COLO668 (cell line): ENCODE data around the gene ICA1L.
"Not testable (repeated sequence)": the region's sequence is repeated elsewhere in the genome, so short reads cannot be mapped to it uniquely, and the experiment has no call there.

Experiments used
- DNase-seq: peaks from one replicate; lab custom pipeline; 2025; ENCODE audit not compliant: unreplicated experiment; lab: John Stamatoyannopoulos, UW

Gene ICA1L

DNA sequence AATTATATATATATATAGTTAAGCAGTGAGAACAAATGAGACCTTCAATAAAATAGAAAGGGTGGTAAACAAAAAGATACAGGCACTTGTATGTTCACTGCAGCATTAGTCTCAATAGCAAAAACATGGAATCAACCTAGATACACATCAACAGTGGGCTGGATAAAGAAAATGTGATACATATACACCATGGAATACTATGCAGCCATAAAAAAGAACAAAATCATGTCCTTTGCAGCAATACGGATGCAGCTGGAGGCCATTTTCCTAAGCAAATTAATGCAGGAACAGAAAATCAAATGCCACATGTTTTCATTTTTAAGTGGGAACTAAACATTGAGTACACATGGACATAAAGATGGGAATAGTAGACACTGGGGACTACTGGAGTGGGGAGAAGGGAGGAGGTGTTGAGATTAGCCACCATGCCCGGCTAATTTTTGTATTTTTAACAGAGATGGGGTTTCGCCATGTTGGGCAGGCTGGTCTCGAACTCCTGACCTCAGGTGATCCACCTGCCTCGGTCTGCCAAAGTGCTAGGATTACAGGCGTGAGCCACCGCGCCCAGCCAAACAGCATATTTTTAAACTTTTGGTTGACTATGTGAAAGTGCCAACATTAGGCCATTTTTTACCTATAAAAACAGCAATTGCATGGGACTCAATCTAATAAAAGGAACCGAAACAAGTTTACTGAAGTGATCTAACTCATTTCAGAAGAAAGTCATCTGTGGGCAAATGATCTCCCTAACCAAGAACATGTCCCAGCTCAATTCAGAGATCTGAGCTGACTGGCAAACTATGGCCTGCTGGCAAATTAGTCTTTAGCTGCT, 23.7 kb downstream of the ICA1L start:
- DNase-seq, result no peak

DNA sequence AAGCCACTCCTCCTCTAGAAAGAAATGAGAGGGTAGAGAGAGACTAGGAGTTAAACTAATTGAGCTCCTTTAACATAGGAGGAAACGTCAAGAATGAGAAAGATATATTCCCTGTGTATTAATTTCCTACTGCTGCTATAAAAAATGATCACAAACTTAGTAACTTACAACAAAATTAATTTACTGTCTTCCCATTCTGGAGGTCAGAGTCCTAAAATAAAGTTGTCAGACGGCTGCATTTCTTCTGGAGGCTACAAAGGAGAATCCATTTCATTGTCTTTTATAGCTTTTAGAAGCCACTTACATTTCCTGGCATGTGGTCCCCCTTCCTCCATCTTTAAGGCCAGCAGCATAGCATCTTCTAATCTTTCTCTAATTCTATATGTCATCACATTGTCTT, 26.9 kb downstream of the ICA1L start:
- no peak for DNase-seq

DNA sequence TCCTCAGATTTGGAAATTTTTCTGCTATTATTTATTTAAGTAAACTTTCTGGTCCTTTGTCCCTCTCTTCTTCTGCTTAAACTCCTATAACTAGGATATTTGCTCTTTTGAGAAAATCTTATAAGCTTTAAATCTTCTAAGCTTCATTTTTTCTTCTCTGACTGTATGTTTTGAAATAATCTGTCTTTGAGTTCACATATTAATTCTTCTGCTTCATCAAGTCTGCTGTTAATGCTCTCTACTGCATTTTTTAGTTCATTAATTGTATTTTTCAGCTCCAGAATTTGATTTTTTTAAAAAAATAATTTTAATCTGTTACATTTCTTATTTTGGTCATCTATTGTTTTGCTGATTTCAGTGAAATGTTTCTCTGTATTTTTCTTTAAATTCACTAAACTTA, 28.9 kb downstream of the ICA1L start:
- no peak for DNase-seq

DNA sequence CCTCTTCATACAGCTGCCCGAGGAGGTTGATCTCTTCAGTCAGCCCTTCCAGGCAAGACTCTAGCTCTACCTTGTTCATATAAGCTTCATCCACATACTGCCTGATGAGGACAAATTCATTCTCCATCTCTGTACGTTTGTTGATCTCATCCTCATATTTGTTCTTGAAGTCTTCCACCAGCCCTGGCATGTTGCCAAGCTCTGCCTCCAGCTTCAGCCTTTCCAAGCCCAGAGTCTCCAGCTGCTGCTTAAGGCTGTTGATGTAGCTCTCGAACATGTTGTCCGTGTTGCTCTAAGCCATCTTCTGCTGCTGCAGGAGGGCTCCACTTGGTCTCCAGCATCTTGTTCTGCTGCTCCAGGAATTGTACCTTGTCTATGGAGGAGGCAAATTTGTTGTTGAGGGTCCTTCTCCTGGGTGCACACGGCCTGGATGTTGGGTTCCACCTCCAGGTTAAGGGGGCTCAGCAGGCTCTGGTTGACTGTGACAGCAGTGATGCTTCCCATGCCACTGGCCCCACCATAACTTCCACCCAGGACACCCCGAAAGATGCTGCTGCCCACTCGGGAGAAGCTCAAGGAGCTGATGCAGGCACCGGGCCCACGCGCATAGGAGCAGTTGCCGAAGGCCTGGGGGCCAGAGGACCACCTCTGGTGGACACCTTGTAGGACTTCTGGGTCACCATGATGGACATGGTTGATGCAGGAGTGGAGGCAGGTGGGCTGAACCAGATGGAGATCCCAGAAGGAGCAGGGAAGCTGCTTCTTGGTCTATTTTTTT, 30.3 kb downstream of the ICA1L start:
- peak; percentile 43 for DNase-seq

DNA sequence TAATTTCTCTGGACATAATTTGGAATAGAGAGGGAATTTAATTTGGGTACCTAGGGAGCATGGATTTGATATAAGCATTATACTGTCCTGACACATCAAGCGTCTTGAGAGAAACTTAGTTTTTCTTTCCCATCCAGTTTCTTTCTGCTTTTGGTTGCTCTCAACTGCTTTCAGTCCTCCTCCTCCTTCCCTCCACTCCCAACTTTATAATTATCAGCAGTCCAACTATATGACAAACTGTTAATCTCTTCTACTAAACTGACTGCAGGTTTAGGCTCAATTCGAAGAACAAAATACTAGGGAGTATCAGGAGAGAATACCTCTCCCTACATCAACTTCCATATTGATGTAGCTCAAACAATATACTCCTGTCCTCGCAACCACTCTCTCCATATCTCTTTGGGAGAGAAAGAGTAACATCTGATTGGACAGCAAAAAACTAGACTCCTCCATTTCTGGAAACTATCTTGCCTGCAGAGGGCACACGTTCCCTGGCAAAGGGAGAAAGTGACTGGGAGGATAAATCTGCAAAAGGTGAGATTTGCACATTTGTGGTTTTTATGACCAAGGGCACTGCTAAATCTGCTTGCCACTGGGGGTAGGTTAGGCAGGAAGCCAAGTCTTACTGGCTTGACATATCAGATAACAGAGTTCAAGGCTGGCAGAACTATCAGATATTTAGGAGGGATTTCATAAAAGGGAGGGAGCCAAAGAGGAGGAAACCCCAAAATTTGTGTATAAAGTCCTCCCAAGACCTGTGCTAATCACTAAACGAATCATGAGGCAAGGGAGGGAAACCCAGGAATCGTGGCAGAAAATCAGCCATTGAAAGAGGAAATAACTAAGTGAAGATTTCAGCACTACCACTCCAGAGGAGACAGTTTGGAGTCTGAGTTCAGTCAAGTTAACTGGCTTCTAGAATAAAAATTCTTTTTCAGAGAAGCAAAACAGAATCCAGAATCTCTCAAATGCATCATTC, 40.0 kb downstream of the ICA1L start:
- peak; percentile 12 for DNase-seq

DNA sequence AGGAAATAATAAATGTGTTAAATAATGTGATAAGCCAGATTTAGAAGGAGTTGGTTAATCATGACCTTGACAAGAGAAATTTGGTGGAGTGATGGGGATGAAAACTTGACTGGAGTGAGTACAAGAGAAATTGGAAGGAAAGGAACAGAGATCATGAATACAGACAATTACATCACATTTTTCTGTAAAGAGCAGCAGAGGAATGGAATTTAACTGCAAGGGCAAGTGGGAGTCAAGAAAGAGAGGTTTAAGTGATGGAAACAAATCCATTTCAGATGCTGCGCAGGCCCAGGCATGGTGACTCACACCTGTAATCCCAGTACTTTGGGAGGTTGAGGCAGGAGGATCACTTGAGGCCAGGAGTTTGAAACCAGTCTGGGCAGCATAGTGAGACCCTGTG, 46.7 kb downstream of the ICA1L start:
- no peak for DNase-seq

DNA sequence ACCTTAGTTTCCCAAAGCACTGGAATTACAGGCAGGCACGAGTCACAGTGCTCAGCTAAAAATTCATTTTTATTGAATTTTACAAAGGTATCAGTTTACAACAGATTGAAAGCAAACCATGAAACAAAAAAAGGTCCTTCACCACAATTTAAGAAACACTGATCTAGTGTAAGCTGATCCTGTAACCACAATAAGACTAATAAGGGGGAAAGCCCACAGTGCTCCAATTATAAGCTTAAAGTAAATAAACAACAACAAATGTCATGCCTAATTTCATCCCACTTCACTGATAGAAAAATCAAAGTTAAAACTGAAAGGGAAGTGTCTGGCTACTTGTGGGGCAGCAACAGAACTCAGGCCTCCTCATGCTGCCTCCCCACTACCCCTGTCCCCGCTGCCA, 49.2 kb downstream of the ICA1L start:
- no peak for DNase-seq

DNA sequence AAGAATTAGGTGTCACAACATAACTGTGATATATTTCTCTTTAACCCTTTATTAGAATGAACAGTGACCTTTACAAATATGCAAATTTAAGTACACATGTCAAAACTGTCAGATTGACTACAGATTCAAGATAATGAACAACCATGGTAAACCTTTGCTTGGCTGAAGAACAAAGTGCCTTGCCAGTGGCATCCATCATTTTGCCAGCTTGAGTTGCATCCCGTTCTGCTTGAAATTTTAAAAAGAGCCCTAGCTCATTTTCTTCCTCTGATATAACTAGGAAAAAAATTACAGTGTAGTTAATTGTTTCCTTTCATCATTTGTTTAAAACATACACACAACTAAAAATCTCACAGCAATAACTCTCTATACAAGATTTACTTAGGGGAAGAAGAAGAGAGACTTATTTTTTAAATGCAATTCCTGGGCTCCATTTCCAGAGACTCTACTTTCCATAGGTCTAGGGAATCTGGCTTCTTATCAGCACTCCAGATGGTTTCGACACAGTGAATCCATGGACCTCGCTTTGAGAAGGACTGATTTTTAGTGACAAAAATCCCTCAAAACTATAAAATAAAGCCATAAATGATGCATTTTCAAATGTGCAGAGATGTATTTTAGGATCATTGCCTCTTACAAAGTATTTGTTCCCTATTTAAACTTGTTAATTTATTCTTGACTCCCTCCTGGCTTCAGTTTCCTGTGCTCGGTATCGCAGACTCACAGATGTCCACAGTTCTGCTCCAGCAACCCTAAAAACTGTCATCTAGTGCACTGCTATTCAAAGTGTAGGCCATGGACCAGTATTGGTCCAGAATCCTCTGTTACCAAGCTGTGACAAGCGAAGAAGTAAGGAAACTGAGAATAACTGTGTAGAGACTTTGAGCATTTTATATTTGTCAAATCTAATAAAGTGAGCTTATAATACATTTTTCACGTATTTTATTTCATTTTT, 50.1 kb downstream of the ICA1L start:
- no peak for DNase-seq

DNA sequence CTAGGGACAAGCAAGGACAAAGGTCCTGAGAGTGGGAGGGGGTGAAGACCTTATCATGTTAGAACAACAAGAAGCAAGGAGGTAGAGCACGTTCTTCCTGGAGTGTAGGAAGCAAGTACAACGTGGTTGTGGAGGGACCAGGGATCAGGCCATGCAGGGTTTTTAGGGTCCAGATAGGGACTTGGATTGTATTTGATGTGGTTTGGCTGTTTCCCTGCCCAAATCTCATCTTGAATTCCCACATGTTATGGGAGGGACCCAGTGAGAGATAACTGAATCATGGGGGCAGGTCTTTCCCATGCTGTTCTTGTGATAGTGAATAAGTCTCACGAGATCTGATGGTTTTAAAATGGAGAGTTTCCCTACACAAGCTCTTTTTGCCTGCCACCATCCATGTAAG, 53.2 kb downstream of the ICA1L start:
- no peak for DNase-seq

DNA sequence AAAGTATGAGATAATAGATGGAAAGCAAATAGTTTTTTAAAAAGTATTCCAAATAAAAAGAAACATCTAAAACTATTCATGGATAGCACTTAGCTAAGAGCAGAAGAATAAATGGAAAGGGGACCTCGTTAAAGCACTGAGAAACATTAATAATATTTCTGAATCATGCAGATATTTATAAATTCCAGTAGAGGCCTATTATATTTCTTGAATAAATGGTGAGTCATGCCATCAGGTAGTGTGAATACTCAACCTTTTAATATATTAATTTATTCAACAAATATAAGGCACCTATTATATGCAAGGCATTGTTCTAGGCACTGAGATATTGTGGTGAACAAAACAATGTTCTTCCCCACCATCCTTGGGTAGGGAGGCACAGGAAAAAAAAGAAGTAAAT, 53.8 kb downstream of the ICA1L start:
- DNase-seq, result no peak

DNA sequence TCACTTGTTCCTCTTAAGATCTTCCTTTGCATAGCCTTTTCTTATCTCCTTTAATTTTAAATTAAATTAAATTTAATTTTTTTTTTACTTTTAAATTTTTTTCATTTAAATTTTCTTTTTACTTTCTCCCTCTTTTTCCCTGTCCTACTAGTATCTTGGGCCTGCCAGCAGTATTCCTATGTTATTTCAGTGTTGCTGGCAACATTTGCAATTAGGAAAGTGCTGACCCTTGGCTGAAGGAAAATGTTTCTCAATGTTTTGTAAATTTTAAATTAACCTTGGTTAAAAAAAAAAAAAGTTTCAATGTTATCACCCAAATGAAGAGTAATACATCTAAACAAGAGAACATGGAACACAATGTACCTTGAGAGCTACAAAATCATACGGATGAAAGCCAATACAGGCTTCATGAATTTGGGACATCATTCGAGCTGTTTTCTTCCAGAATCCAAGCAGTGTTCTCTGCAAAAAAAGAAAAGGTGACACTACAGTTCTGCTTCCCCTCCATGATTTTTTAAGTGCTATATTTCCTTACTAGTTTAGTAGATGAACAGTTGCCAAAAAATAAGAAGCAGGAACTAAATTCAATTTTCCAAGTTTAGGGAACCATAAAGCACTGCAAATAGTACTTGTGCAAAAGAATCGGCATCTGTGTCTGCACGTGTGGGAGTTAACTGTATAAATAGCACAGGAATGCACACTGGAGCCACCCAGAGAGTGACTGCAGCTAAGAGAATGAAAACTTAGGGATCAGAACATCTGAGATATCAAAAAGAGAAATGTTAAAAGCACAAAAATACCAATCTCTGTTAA, 55.8 kb downstream of the ICA1L start:
- DNase-seq, result no peak

DNA sequence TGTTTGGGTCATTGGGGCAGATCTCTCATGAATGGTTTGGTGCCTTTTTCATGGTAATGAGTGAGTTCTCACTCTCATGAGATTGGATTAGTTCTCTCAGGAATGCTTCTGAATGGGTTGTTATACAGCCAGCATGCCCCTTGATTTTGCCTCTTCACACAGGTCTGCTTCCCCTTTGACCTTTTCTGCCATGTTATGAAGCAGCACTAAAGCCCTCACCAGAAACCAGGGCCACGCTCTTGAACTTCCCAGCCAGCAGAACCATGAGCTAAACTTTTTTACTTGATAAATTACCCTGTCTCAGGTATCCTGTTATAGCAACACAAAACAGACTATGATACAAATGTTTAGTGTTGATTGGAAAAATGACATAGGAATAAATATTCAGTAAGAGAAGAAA, 57.3 kb downstream of the ICA1L start:
- DNase-seq, result no peak

DNA sequence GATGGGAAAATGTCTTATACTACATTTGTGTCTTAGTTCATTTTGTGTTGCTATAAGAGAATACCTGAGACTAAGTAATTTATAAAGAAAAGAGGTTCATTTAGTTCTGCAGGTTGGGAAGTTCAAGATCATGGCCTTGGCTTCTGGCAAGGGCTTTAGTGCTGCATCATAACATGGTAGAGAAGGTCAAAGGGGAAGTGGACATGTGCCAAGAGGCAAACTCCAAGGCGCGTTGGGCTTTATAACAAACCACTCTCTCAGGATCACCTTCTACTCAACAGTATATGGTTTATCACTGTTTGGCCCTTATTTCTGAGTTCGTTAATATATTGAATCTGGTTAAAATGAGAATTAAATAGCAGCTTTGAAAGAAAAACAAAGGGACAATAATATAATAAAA, 58.2 kb downstream of the ICA1L start:
- DNase-seq, result no peak

DNA sequence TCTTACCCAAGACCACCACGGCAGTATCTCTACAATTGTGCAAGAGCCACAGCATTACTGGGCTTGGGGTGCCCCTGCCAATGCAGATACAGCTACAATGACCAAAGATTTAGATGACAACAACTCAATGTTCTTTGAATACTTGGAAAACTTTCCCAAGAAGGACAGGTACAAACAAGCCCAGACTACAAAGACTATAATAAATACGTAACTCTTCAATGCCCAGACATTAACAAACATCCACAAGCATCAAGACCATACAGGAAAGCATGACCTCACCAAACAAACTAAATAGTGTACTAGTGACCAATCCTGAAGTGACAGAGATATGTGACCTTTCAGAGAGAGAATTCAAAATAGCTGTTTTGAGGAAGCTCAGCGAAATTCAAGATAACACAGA, 62.8 kb downstream of the ICA1L start:
- no peak for DNase-seq

DNA sequence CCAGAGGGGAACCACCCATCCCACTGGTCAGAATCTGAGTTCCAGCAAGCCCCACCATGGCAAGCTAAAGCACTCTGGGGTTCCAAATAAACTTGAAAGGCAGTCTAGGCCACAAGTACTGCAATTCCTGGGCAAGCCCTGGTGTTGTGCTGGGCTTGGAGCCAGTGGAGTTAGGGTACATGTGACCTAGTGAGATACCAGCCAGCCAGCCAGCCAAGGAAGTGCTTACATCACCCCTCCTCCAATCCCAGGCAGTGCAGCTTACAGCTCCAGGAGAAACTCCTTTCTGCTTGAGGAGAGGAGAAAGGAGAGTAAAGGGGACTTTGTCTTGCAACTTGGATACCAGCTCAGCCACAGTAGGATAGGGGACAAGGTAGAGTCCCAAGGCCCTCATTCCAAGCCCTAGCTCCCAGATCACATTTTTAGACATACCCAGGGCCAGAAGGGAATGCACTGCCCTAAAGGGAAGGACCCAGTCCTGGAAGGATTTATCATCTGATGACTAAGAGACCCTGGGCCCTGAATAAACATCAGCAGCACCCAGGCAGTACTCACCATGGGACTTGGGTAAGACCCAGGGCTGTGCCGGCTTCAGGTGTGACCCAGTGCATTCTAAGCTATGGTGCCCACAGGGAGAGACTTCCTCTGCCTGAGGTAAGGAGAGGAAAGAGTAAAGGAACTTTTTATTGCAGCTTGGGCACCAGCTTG, 64.0 kb downstream of the ICA1L start:
- not testable (repeated sequence) for DNase-seq

DNA sequence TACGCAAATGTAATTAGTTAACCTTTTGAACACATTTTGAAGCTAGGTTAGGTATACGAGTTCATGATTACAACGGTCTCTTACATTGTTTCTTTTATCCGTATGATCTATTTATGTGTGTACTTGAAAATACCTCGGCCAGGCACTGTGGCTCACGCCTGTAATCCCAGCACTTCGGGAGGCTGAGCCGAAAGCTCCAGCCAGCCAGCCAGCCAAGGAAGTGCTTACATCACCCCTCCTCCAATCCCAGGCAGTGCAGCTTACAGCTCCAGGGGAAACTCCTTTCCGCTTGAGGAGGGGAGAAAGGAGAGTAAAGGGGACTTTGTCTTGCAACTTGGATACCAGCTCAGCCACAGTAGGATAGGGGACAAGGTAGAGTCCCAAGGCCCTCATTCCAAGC, 65.7 kb downstream of the ICA1L start:
- not testable (repeated sequence) for DNase-seq

DNA sequence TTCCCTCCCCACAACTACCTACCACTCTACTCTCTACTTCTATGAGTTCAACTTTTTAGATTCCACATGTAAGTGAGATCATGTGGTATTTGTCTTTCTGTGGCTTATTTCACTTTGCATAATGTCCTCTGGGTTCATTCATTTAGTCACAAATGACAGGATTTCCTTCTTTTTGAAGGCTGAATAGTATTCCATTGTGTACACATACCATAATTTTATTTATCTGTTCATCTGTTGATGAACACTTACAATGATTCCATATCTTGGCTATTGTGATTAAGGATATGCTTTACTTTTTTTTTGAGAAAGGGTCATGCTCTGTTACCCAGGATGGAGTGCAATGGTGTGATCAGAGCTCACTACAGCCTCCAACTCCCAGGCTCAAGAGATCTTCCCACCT, 73.6 kb downstream of the ICA1L start:
- DNase-seq, result no peak

DNA sequence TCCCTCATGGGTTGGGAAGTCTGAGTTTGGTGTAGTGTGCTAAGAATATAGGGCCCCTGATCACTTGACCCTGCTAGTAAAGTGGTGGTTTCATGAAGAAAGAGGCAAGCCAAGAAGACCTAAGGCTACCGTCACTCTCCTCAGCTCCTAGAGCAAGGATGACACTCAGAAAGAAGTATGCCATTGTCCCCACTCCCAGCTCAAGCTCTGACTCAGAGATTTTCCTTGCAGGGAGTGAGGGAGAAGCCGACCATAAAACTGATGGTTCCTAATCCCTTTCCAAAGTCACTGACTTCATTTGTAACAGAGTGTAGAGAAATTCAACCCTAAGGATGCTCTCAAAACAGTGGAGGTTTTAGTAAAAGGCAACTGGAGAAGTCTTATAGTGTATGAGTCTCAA, 80.9 kb downstream of the ICA1L start:
- DNase-seq, result no peak

DNA sequence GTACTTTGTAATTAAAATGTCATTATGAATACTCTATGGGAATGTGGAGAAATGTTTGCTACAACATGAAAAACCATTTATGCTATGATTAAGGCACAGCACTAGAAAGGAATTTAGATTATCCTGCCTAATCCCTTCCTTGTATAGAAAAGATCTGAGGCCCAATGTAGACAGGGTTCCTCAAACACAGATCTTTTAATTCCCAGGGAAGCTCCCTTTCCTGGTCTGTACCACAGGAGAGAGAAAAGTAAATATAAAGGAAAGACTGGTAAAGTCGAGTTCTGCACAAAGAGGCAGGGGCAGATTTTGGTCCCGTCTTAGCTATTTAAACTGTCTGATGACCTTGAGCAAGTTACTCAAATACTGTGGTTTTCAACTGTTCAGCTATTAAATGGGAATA, 84.7 kb downstream of the ICA1L start:
- no peak for DNase-seq
